Lower lobe of right lung (tissue), 2 donors: Measurements from ENCODE around the gene FDX2. TPM values are rescaled to one million over a fixed set of nuclear protein-coding genes. Genes with fewer than 3 reads are reported as not detected.
"Not testable (repeated sequence)": the region's sequence is repeated elsewhere in the genome, so short reads cannot be mapped to it uniquely, and the experiment has no call there.

Experiments
- ATAC-seq, 2 donors: fragments of 200-7000 bp; cut with Tn5 transposase; one replicate each; pipeline ENCODE4 v1.9.1; 2020 to 2022; ENCODE audit warnings: mild to moderate bottlenecking in 2 of 2, moderate library complexity in 2 of 2
- DNase-seq: peaks from one replicate; pipeline ENCODE4 v3.0.0-alpha.2; 2020
- H3K27ac ChIP-seq: fragments of 200-600 bp; one replicate; pipeline ENCODE4 v1.8.0; 2022
- H3K27me3 ChIP-seq: fragments of 200-600 bp; one replicate; pipeline ENCODE4 v1.8.0; 2022; ENCODE audit warnings: low read depth
- H3K36me3 ChIP-seq: fragments of 200-600 bp; one replicate; pipeline ENCODE4 v1.8.0; 2022; ENCODE audit warnings: mild to moderate bottlenecking
- H3K4me1 ChIP-seq: fragments of 200-600 bp; one replicate; pipeline ENCODE4 v1.8.0; 2022
- H3K4me3 ChIP-seq: fragments of 200-600 bp; one replicate; pipeline ENCODE4 v1.8.0; 2022; ENCODE audit warnings: mild to moderate bottlenecking
- H3K9me3 ChIP-seq: fragments of 200-600 bp; one replicate; pipeline ENCODE4 v1.8.0; 2022
- intact Hi-C: fragments of 100-400 bp; cut with DNase I; formaldehyde crosslinking; loops from one replicate; pipeline ENCODE4 v1.11.0; 2022
- total RNA-seq: library from RNA; stranded (reverse); fragmentation: NEBNext Ultra II Directional; extraction: Animal tissue kit (Norgen Biotek cat#: 25700); gene quantifications from one replicate; pipeline ENCODE4 v1.2.1, GENCODE V29; 2021
- TF ChIP-seq, protein P1 (sequence below): fragments of 200-600 bp; IDR thresholded peaks from one replicate; pipeline ENCODE4 v1.8.0; 2022; ENCODE audit warnings: antibody characterized with exemption, mild to moderate bottlenecking
- donor health status: DM: no; HTN: yes; CAD: no; lungs with severe emphysema.

FDX2 gene
- total RNA-seq, 1 donor from 2014 or later = 16.8 TPM

DNA sequence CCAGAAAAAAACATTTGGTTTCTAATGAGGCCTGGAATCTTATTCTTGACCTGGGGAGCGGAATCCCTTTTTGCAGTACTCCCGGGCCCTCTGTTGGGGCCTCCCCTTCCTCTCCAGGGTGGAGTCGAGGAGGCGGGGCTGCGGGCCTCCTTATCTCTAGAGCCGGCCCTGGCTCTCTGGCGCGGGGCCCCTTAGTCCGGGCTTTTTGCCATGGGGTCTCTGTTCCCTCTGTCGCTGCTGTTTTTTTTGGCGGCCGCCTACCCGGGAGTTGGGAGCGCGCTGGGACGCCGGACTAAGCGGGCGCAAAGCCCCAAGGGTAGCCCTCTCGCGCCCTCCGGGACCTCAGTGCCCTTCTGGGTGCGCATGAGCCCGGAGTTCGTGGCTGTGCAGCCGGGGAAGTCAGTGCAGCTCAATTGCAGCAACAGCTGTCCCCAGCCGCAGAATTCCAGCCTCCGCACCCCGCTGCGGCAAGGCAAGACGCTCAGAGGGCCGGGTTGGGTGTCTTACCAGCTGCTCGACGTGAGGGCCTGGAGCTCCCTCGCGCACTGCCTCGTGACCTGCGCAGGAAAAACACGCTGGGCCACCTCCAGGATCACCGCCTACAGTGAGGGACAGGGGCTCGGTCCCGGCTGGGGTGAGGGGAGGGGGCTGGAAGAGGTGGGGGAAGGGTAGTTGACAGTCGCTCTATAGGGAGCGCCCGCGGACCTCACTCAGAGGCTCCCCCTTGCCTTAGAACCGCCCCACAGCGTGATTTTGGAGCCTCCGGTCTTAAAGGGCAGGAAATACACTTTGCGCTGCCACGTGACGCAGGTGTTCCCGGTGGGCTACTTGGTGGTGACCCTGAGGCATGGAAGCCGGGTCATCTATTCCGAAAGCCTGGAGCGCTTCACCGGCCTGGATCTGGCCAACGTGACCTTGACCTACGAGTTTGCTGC is 28.7 kb downstream of the FDX2 start, which contains the start of gene ICAM4:
Gene ICAM4, plus strand, starts transcription at position 153 of the 935 bp plus-strand sequence. Its CDS starts 58 bp downstream, at position 211.
- intact Hi-C loops = no loop called here
- Histone ChIP-seq H3K27ac (peak within 1 kb of the TSS; percentile 81), H3K9me3 (no peaks in the 10 kb centered on the region), H3K27me3 (peaks cover 25% of the 10 kb centered on the region), H3K4me3 (peak within 1 kb of the TSS; percentile 44), H3K4me1 (peaks cover 87% of the 10 kb centered on the region), H3K36me3 (peaks cover 42% of the 10 kb centered on the region)
- DNase-seq (peak; percentile 88), ATAC-seq (peak; percentile 18 to 50)
- TF ChIP-seq, protein P1, sequence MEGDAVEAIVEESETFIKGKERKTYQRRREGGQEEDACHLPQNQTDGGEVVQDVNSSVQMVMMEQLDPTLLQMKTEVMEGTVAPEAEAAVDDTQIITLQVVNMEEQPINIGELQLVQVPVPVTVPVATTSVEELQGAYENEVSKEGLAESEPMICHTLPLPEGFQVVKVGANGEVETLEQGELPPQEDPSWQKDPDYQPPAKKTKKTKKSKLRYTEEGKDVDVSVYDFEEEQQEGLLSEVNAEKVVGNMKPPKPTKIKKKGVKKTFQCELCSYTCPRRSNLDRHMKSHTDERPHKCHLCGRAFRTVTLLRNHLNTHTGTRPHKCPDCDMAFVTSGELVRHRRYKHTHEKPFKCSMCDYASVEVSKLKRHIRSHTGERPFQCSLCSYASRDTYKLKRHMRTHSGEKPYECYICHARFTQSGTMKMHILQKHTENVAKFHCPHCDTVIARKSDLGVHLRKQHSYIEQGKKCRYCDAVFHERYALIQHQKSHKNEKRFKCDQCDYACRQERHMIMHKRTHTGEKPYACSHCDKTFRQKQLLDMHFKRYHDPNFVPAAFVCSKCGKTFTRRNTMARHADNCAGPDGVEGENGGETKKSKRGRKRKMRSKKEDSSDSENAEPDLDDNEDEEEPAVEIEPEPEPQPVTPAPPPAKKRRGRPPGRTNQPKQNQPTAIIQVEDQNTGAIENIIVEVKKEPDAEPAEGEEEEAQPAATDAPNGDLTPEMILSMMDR = no peak

DNA sequence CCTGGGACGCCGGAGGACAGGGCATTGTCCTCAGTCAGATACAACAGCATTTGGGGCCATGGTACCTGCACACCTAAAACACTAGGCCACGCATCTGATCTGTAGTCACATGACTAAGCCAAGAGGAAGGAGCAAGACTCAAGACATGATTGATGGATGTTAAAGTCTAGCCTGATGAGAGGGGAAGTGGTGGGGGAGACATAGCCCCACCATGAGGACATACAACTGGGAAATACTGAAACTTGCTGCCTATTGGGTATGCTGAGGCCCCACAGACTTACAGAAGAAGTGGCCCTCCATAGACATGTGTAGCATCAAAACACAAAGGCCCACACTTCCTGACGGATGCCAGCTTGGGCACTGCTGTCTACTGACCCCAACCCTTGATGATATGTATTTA is 30.4 kb downstream of the FDX2 start:
- peaks cover 14% of the 10 kb centered on the region for H3K27me3 ChIP-seq
- TF ChIP-seq, protein P1 = no peak
- intact Hi-C loops = no loop called here
- H3K4me3 ChIP-seq = no peak overlapping the region
- H3K27ac ChIP-seq = no peak overlapping the region
- H3K36me3 ChIP-seq = peaks cover 56% of the 10 kb centered on the region
- ATAC-seq = no peak
- H3K4me1 ChIP-seq = peaks cover 73% of the 10 kb centered on the region
- H3K9me3 ChIP-seq = no peaks in the 10 kb centered on the region
- no peak for DNase-seq

DNA sequence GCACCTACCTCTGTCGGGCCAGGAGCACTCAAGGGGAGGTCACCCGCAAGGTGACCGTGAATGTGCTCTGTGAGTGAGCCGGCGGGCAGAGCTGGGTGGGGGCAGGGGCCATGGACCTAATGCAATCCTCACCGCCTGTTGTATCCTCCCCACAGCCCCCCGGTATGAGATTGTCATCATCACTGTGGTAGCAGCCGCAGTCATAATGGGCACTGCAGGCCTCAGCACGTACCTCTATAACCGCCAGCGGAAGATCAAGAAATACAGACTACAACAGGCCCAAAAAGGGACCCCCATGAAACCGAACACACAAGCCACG is 30.9 kb downstream of the FDX2 start:
- Histone ChIP-seq H3K27me3 (peaks cover 10% of the 10 kb centered on the region), H3K27ac (peak overlapping the region; percentile 68), H3K4me1 (peaks cover 73% of the 10 kb centered on the region), H3K36me3 (peaks cover 61% of the 10 kb centered on the region), H3K9me3 (no peaks in the 10 kb centered on the region), H3K4me3 (no peak overlapping the region)
- TF ChIP-seq, protein P1 = no peak
- intact Hi-C loops = no loop called here
- DNase-seq (no peak), ATAC-seq (no peak)

DNA sequence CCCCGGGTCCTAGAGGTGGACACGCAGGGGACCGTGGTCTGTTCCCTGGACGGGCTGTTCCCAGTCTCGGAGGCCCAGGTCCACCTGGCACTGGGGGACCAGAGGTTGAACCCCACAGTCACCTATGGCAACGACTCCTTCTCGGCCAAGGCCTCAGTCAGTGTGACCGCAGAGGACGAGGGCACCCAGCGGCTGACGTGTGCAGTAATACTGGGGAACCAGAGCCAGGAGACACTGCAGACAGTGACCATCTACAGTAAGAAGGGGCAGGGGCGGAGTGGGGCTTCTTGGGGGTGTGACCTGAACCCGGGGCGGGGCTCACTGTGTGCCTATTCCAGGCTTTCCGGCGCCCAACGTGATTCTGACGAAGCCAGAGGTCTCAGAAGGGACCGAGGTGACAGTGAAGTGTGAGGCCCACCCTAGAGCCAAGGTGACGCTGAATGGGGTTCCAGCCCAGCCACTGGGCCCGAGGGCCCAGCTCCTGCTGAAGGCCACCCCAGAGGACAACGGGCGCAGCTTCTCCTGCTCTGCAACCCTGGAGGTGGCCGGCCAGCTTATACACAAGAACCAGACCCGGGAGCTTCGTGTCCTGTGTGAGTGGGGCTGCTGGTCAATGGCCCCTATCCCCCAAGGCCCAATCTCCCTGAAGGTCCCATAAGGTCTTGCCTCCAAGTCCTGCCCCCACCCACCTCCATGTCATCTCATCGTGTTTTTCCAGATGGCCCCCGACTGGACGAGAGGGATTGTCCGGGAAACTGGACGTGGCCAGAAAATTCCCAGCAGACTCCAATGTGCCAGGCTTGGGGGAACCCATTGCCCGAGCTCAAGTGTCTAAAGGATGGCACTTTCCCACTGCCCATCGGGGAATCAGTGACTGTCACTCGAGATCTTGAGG is 31.5 kb downstream of the FDX2 start:
- H3K27ac ChIP-seq = peak overlapping the region; percentile 68
- DNase-seq (no peak), ATAC-seq (no peak)
- H3K4me3 ChIP-seq = peak overlapping the region; percentile 35
- TF ChIP-seq, protein P1 = no peak
- H3K4me1 ChIP-seq = peaks cover 73% of the 10 kb centered on the region
- intact Hi-C loops = no loop called here
- peaks cover 67% of the 10 kb centered on the region for H3K36me3 ChIP-seq
- H3K9me3 ChIP-seq = no peaks in the 10 kb centered on the region
- peaks cover 4% of the 10 kb centered on the region for H3K27me3 ChIP-seq

DNA sequence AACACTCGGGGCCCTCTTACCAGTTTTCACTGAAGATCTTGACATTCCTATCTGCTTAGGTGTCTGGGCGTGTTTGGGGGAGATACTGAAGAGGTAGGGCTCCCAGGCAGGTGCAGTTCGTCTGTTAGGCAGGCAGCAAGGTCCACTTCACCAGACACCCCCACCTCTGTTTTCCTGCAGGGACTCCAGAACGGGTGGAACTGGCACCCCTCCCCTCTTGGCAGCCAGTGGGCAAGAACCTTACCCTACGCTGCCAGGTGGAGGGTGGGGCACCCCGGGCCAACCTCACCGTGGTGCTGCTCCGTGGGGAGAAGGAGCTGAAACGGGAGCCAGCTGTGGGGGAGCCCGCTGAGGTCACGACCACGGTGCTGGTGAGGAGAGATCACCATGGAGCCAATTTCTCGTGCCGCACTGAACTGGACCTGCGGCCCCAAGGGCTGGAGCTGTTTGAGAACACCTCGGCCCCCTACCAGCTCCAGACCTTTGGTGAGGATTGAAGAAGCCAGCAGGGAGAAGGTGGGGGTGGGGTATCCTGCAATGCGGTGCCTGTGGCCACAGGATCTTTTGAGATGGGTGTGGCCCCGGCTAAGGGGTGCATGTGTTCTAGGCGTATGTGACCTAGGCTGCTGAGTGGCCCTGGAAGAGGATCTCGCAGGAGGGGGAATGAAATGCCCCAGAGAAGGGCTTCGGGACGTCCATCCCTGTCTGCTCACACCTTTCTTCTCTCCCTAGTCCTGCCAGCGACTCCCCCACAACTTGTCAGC is 32.3 kb downstream of the FDX2 start:
- H3K4me3 ChIP-seq = peak overlapping the region; percentile 35
- ATAC-seq (peak; percentile 18 to 59), DNase-seq (peak; percentile 80)
- intact Hi-C loops = no loop called here
- H3K9me3 ChIP-seq = no peaks in the 10 kb centered on the region
- TF ChIP-seq, protein P1 = no peak
- no peaks in the 10 kb centered on the region for H3K27me3 ChIP-seq
- peaks cover 73% of the 10 kb centered on the region for H3K4me1 ChIP-seq
- H3K27ac ChIP-seq = peak overlapping the region; percentile 68
- peaks cover 75% of the 10 kb centered on the region for H3K36me3 ChIP-seq

DNA sequence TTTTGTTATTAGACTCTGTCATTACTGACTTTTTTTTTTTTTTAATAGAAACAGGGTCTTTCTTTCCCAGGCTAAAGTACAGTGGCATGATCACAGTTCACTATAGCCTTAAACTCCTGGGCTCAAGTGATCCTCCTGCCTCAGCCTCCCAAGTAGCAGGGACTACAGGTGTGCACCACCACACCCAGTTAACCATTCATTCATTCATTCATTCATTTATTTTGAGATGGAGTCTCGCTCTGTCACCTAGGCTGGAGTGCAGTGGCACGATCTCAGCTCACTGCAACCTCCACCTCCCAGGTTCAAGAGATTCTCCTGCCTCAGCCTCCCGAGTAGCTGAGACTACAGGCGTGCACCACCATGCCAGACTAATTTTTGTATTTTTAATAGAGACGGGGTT is 33.8 kb downstream of the FDX2 start:
- intact Hi-C loops, DNase-seq, ATAC-seq, H3K9me3 ChIP-seq, H3K27me3 ChIP-seq, H3K4me3 ChIP-seq: not testable (repeated sequence)
- peak overlapping the region; percentile 11 for H3K27ac ChIP-seq
- H3K4me1 ChIP-seq = peaks cover 68% of the 10 kb centered on the region
- H3K36me3 ChIP-seq = peaks cover 90% of the 10 kb centered on the region
